GM23338 (cell line): ENCODE measurements around the gene RIOK1. TPM values are rescaled to one million over a fixed set of nuclear protein-coding genes. Genes with fewer than 3 reads are reported as not detected.

ENCODE experiments used
- ATAC-seq: fragments of 200-7000 bp; cut with Tn5 transposase; 3 replicates; pipeline ENCODE4 v1.9.1; 2020
- DNase-seq: peaks from one replicate; pipeline ENCODE4 v3.0.0-alpha.2; 2015; ENCODE audit warnings: low spot score
- H2AFZ ChIP-seq: fragments of 200-600 bp; sonication (generic); 2 replicates; pipeline ENCODE4 v1.8.0; 2016; ENCODE audit warnings: antibody characterized with exemption, mild to moderate bottlenecking, moderate library complexity
- H3F3A ChIP-seq: fragments of 200-600 bp; sonication (generic); replicated peaks from 2 replicates; pipeline ENCODE4 v1.8.0; 2017; ENCODE audit warnings: antibody characterized with exemption, mixed run types, low read depth
- H3K27ac ChIP-seq: fragments of 200-600 bp; sonication (generic); 2 replicates; pipeline ENCODE4 v1.6.1; 2016; ENCODE audit warnings: low read depth
- H3K27me3 ChIP-seq: fragments of 200-600 bp; sonication (generic); 2 replicates; pipeline ENCODE4 v1.8.0; 2016; ENCODE audit warnings: mild to moderate bottlenecking, mixed run types, moderate library complexity; ENCODE audit not compliant: insufficient read depth
- H3K36me3 ChIP-seq: fragments of 200-600 bp; sonication (generic); 2 replicates; pipeline ENCODE4 v1.8.0; 2016; ENCODE audit warnings: mild to moderate bottlenecking; ENCODE audit not compliant: insufficient read depth
- H3K4me1 ChIP-seq: fragments of 200-600 bp; sonication (generic); 2 replicates; pipeline ENCODE4 v1.8.0; 2016; ENCODE audit warnings: mild to moderate bottlenecking, moderate library complexity; ENCODE audit not compliant: insufficient read depth
- H3K4me2 ChIP-seq: fragments of 200-600 bp; sonication (generic); 2 replicates; pipeline ENCODE4 v1.7.1; 2017; ENCODE audit warnings: mixed run types
- H3K4me3 ChIP-seq: fragments of 200-600 bp; sonication (generic); 2 replicates; pipeline ENCODE4 v1.6.1; 2016; ENCODE audit warnings: mixed run types
- H3K79me2 ChIP-seq: fragments of 200-600 bp; sonication (generic); replicated peaks from 2 replicates; pipeline ENCODE4 v1.8.0; 2017; ENCODE audit warnings: mild to moderate bottlenecking; ENCODE audit not compliant: insufficient read depth
- H3K9me2 ChIP-seq: fragments of 200-600 bp; sonication (generic); 2 replicates; pipeline ENCODE4 v1.8.0; 2017; ENCODE audit not compliant: insufficient read depth
- H4K20me1 ChIP-seq: fragments of 200-600 bp; sonication (generic); replicated peaks from 2 replicates; pipeline ENCODE4 v1.8.0; 2017; ENCODE audit warnings: mild to moderate bottlenecking; ENCODE audit not compliant: insufficient read depth
- H3K27ac Mint-ChIP-seq: 2 replicates; pipeline ENCODE4 v1.8.0; 2020; ENCODE audit warnings: inconsistent platforms, mild to moderate bottlenecking, moderate library complexity, mixed read lengths
- H3K27me3 Mint-ChIP-seq: 3 replicates; pipeline ENCODE4 v1.8.0; 2022; ENCODE audit warnings: low read depth, mild to moderate bottlenecking, moderate library complexity, mixed read lengths, inconsistent platforms; ENCODE audit not compliant: insufficient read depth, poor library complexity
- H3K36me3 Mint-ChIP-seq: 3 replicates; pipeline ENCODE4 v1.8.0; 2021; ENCODE audit warnings: low read depth, mild to moderate bottlenecking, inconsistent platforms, moderate library complexity, mixed read lengths
- H3K4me1 Mint-ChIP-seq: 3 replicates; pipeline ENCODE4 v1.8.0; 2020; ENCODE audit warnings: mild to moderate bottlenecking, inconsistent platforms, mixed read lengths
- H3K4me3 Mint-ChIP-seq: 3 replicates; pipeline ENCODE4 v1.8.0; 2021; ENCODE audit warnings: moderate library complexity, mild to moderate bottlenecking, inconsistent platforms, mixed read lengths
- H3K9me3 Mint-ChIP-seq: 3 replicates; pipeline ENCODE4 v1.8.0; 2020; ENCODE audit warnings: moderate library complexity, mild to moderate bottlenecking, inconsistent platforms, mixed read lengths
- CREB1 ChIP-seq: fragments of 250-450 bp; sonication (Bioruptor Pico); IDR thresholded peaks from 2 replicates; pipeline ENCODE4 v1.5.0; 2020; ENCODE audit warnings: low read depth, mild to moderate bottlenecking, moderate library complexity
- CTCF ChIP-seq, 2 experiments: fragments of 200-600 bp in 1 of 2; sonication (generic) in 1 of 2; conservative IDR thresholded peaks; 2 replicates each; pipeline versions ENCODE4 v1.5.1 to v1.6.1; 2016 to 2017; ENCODE audit warnings: antibody characterized with exemption in 2 of 2, low read depth in 2 of 2, mild to moderate bottlenecking in 2 of 2, moderate library complexity in 1 of 2
- ETS1 ChIP-seq: IDR thresholded peaks from 2 replicates; pipeline ENCODE4 v1.6.1; 2016; ENCODE audit warnings: antibody characterized with exemption
- EZH2phosphoT487 ChIP-seq: fragments of 200-600 bp; sonication (generic); IDR thresholded peaks from one replicate; pipeline ENCODE4 v1.8.1; 2018; ENCODE audit warnings: antibody characterized with exemption; ENCODE audit not compliant: unreplicated experiment
- JUNB ChIP-seq: IDR thresholded peaks from one replicate; pipeline ENCODE4 v1.6.1; 2016; ENCODE audit warnings: antibody characterized with exemption; ENCODE audit not compliant: unreplicated experiment
- NANOG ChIP-seq: IDR thresholded peaks from 2 replicates; pipeline ENCODE4 v1.6.1; 2016; ENCODE audit warnings: antibody characterized with exemption, borderline replicate concordance
- POLR2AphosphoS5 ChIP-seq: IDR thresholded peaks from 2 replicates; pipeline ENCODE4 v1.6.1; 2016; ENCODE audit warnings: antibody characterized with exemption, low read depth
- REST ChIP-seq: IDR thresholded peaks from one replicate; pipeline ENCODE4 v1.6.1; 2018; ENCODE audit warnings: antibody characterized with exemption; ENCODE audit not compliant: unreplicated experiment
- STAT1 ChIP-seq: IDR thresholded peaks from one replicate; pipeline ENCODE4 v1.6.1; 2016; ENCODE audit warnings: antibody characterized with exemption; ENCODE audit not compliant: unreplicated experiment
- ZNF331 ChIP-seq: fragments of 250-450 bp; sonication (Bioruptor Pico); IDR thresholded peaks from 2 replicates; pipeline ENCODE4 v1.5.0; 2020; ENCODE audit warnings: low read depth, mild to moderate bottlenecking, moderate library complexity
- ZNF462 ChIP-seq: fragments of 250-450 bp; sonication (Bioruptor Pico); IDR thresholded peaks from 2 replicates; pipeline ENCODE4 v1.5.0; 2020; ENCODE audit warnings: mild to moderate bottlenecking, moderate library complexity
- polyA plus RNA-seq: library from polyadenylated mRNA; unstranded; fragments of >200 nt; fragmentation: Nextera tagmentation; extraction: Ambion mirVana; gene quantifications from 2 replicates; pipeline ENCODE4 v1.2.1, GENCODE V29; 2016
- total RNA-seq: library from RNA; depleted of rRNA; stranded (reverse); fragments of >200 nt; shearing (Covaris generic); gene quantifications from 2 replicates; pipeline ENCODE4 v1.2.3, GENCODE V29; 2014

Gene RIOK1
- total and polyA plus RNA-seq, 2 experiments from 2014 or later: 15.5 to 34.3 TPM

- Histone ChIP-seq H3K4me2 (no peak overlapping the region), H3K4me3 (no peak overlapping the region), H3K27me3 (no peaks in the 10 kb centered on the region), H4K20me1 (no peaks in the 10 kb centered on the region), H3K36me3 (no peaks in the 10 kb centered on the region), H3K4me1 (no peaks in the 10 kb centered on the region; the same call in 1 of the 2 replicates), H3K27ac (no peak overlapping the region), H3K79me2 (no peaks in the 10 kb centered on the region), H3K9me2 (no peaks in the 10 kb centered on the region), H2AFZ (no peak overlapping the region), H3F3A (no peaks in the 10 kb centered on the region)
- Mint-ChIP-seq H3K4me1 (peaks cover 14% of the 10 kb centered on the region), H3K27me3 (no peaks in the 10 kb centered on the region), H3K9me3 (peaks cover 2% of the 10 kb centered on the region; the same call in 1 of the 3 replicates), H3K36me3 (no peaks in the 10 kb centered on the region), H3K4me3 (no peak overlapping the region), H3K27ac (no peak overlapping the region)
- TF ChIP-seq ZNF462: no peak
- no peak for TF ChIP-seq POLR2AphosphoS5
- no peak for TF ChIP-seq CTCF (conservative IDR thresholded peaks at IDR 0.05; ENCODE audit: low read depth in 2 of 2)
- no peak for TF ChIP-seq ETS1
- TF ChIP-seq ZNF331 (CRISPR knock-in tag): no peak
- TF ChIP-seq JUNB: no peak
- no peak for TF ChIP-seq EZH2phosphoT487
- no peak for TF ChIP-seq CREB1 (CRISPR knock-in tag)
- TF ChIP-seq REST: no peak
- TF ChIP-seq STAT1: no peak
- no peak for TF ChIP-seq NANOG
- no peak for DNase-seq
- ATAC-seq: no peak
Observed at GRCh38 chr6:7448232-7448631, 58.6 kb downstream of the RIOK1 start.
